Cardiac fibroblast (primary cell): ENCODE data around the gene UGDH.

Experiments
- DNase-seq, 2 donors: peaks; one replicate each; pipeline versions ENCODE4 v3.0.0 to v3.0.0-alpha.2; 2010; ENCODE audit warnings: low read depth in 2 of 2
- H3K4me3 ChIP-seq, 2 donors: replicated peaks in 1 of 2; 1 replicate in 1 of 2; 2 replicates in 1 of 2; pipeline ENCODE4 v1.5.1; 2011; ENCODE audit warnings: low read depth in 2 of 2, low read length in 2 of 2, mild to moderate bottlenecking in 2 of 2, moderate library complexity in 1 of 2
- TF ChIP-seq, protein P1 (sequence below): IDR thresholded peaks from one replicate; pipeline ENCODE4 v1.5.1; 2011; ENCODE audit warnings: low read depth, mild to moderate bottlenecking, low read length, inconsistent platforms

The UGDH gene

DNA sequence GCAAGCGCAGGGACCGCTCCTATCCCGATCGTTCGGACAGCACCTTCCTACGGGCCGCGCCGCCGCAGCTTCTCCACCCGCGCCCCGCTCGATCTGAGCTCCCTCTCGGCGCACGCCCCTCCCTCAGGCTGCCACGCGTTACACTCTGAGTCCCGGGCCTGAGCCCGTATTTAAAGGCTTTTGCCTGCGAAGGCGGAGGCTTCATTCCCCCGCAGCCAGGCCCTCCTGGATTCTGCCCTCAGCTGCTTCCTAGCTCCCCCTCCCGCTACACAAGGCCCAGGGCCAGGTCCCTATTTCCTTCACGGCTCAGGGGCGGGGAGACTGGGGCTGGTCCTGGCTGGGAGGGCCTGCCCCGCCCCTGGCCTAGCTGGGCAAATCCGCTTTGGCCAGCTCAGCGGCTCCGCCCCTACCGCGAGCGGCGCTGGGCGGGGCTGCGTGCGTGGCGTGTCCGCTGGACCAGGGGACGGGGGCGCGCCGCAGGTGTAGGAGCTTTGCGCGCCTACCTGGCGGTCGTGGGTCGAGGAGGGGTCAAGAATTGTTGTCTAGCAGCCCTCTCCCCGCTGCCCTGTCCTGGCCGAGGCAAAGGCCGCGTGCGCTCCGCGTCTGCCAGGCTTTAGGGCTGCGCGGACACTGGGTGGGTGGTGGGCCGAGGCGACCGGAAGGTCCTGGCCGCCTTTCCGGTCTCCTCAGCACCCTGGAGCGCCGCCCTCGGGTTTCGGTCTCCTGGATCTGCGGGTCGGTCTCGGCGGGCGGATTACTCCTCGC lies at the start of gene UGDH:
TSS of gene UGDH (minus strand) at position 144 of the 765 bp plus-strand sequence. CDS start 5,927 bp downstream, outside the sequence.
- peak within 1 kb of the TSS; percentile 86 to 92 for H3K4me3 ChIP-seq
- TF ChIP-seq, protein P1, sequence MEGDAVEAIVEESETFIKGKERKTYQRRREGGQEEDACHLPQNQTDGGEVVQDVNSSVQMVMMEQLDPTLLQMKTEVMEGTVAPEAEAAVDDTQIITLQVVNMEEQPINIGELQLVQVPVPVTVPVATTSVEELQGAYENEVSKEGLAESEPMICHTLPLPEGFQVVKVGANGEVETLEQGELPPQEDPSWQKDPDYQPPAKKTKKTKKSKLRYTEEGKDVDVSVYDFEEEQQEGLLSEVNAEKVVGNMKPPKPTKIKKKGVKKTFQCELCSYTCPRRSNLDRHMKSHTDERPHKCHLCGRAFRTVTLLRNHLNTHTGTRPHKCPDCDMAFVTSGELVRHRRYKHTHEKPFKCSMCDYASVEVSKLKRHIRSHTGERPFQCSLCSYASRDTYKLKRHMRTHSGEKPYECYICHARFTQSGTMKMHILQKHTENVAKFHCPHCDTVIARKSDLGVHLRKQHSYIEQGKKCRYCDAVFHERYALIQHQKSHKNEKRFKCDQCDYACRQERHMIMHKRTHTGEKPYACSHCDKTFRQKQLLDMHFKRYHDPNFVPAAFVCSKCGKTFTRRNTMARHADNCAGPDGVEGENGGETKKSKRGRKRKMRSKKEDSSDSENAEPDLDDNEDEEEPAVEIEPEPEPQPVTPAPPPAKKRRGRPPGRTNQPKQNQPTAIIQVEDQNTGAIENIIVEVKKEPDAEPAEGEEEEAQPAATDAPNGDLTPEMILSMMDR: no peak
- DNase-seq: peak; percentile 98 to 100

DNA sequence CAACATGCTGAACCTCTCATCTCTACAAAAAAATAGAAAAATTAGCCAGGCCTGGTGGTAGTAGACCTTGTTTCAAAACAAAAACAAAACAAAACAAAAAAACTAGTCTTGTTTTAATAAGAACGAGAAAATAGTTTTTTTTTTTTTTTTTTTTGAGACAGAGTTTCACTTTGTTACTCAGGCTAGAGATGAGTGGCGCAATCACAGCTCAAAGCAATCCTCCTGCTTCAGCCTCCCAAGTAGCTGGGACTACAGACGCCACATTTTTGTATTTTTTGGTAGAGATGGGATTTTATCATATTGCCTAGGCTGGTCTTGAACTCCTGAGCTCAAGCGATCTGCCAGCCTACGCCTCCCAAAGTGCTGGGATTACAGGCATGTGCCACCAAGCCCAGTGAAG lies 47.7 kb upstream of the UGDH start:
- H3K4me3 ChIP-seq: no peak overlapping the region
- TF ChIP-seq, protein P1: no peak
- DNase-seq: peak in 1 of 2 donors; percentile 24

DNA sequence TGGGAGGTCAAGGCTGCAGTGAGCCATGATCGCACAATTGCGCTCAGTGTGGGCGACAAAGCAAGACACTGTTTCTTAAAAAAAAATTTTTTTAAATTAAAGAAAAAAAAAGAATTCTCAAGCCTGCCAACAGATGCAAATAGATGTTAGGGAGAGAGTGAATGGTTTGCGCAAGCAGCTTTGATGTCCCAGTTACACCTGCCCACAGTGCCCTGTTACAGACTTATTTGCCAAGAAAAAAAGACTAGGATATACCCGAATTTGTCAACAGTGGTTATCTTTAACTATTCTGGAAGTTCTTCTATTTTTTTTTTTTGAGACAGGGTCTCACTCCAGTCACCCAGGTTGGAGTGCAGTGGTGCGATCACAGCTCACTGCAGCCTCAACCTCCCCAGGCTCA lies 44.3 kb upstream of the UGDH start:
- H3K4me3 ChIP-seq: no peak overlapping the region
- TF ChIP-seq, protein P1: no peak
- DNase-seq: no peak

DNA sequence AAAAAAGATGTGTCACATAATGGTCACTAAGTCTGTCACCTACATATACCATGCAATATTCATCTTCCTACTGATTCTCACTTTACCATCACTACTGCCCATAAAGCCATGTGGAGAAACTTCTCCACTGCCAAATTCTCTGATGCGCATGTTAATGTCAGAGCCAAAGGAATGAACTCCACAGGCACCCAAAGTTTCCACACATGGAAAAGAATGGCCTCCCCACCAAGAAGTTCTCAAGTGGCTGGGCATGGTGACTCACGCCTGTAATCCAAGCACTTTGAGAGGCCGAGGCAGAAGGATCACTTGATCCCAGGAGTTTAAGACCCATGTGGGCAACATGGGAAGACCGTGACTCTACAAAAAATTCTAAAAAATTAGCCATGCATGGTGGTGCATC lies 43.8 kb upstream of the UGDH start:
- no peak overlapping the region for H3K4me3 ChIP-seq
- DNase-seq: no peak
- TF ChIP-seq, protein P1: no peak

DNA sequence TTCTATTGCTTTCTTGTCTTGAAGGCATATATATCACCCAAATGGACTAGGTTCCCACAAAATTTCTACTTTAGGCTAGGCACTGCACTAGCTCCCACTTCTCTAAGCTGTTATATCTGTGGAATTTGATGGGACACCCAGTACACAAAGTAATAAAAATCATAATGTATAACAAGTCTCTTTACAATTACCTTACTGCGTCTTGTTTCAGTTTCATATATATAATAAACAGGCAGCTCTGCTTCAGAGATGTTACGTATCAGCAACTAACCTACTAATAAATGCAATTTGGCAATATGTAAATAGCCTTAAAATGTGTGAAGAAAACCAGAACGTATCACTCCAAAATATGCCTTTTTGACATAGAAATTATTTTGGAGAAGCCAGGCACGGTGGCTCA lies 42.0 kb upstream of the UGDH start:
- DNase-seq: no peak
- TF ChIP-seq, protein P1: no peak
- no peak overlapping the region for H3K4me3 ChIP-seq

DNA sequence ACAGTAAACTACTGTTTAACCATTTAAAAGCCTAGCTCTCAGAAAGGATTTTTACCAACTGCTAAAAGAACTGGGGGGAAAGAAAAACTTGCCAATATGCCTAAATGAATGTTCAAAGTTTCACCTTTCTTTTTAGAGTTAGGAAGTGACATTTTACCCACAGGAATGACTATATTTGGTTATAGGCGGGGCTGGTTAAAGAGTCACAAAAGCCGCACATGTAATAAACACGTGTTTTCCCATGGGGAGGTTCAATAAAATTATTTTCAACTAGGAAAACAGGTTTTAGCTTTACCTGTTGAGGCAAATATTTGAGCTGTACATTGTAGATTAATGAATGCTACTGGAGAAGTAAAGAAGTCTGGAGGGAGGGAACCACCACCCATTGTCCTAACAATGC lies 41.6 kb upstream of the UGDH start:
- TF ChIP-seq, protein P1: no peak
- peak in 1 of 2 donors; percentile 25 for DNase-seq
- H3K4me3 ChIP-seq: no peak overlapping the region
